NCI-H82 (cell line): ENCODE measurements around the gene ATP5F1D.

Experiments used
- DNase-seq: peaks from one replicate; lab custom pipeline; 2025; lab: John Stamatoyannopoulos, UW

Gene ATP5F1D

DNA sequence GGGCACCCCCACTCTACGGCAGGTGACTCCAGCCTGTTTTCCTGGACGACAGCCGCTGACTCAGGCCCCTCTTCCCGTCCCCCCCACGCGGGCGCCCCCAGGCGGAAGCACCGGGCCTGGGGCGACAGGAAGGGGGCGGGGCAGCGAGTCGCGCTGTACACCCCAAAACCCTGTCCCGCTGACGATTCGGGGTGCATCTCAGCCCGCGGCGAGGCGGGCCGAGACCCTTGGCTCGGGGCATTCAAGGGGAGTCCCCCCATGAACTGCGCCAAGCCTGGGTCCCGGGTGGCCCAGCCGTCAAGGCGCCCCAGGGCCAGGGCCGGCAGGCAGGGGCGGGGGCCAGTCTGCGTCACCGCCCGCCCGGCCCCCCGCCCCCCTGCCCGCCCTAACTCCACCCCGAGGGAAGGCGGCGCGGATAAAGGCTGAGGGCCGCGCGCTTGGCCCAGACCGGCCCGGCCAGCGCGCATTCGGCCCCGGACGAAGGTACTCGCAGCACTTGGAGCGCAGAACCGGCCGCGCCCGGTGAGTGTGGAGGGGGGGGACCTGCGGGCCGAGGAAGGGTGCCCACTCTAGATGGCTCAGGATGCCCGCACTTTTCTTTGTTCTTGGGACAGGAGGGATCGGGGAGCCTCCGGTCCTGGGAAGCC lies 6.7 kb downstream of the ATP5F1D start, which contains the start of gene MIDN:
TSS of gene MIDN (plus strand) at position 445 of the 647 bp plus-strand sequence. CDS start 1,714 bp downstream, outside the sequence.
- peak; percentile 77 for DNase-seq

GRCh38 chr19:1248786-1249297 lies 7.3 kb downstream of the ATP5F1D start:
- DNase-seq = peak; percentile 77

GRCh38 chr19:1249298-1249989 lies 7.9 kb downstream of the ATP5F1D start:
- peak; percentile 92 for DNase-seq

DNA sequence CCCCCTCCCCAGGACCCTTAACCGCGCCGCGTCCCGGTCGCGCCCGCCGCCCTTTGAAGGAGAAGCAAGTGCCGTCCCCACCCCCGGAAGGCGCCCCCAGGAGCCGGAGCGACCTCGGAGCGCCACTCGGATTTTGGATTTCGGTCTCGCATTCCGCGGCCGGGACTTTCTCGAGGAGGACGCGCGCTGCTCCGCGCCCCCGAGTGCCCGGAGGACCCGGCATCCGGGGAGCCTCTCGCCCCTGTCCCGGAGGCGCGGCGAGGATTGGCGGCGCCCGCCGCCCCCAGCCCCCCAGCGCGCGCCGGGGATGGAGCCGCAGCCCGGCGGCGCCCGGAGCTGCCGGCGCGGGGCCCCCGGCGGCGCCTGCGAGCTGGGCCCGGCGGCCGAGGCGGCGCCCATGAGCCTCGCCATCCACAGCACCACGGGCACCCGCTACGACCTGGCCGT lies 8.5 kb downstream of the ATP5F1D start:
- no peak for DNase-seq

DNA sequence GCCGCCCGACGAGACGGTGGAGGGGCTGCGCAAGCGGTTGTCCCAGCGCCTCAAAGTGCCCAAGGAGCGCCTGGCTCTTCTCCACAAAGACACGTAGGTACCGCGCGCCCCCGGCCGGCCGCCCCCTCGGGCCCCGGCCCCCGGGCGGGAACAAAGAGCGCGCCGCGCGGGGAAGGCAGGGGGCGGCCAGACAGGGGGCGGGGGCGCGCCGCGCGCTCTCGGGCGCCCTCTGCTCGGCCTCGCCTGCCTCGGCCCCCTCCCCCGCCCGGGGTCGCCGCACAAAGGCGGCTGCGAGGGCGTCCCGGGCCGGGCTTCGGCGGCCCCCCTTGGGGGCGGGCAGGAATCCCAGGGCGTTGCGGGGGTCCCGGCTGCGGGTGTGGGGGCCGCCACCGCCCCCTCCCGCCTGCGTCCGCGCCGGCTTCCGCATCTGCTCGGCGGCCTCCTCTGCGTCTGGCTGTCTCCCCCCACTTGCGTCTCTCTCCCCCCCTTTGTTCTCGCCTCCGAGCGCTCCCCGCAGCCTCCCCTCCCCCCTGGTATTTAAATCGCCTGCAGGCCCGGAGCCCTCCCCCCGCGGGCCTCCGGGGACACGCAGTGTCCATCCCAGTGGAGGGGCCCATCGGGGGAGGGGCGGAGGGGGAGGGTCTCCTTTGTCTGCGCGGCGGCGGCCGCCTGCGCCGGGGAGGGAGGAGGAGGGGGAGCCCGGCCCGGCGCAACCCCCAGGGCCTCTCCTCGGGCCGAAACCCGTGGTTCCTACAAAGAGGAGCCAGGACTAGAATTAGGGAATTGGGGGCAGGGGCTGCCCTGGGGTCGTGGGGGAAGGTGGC lies 9.1 kb downstream of the ATP5F1D start:
- peak; percentile 91 for DNase-seq

- peak; percentile 76 for DNase-seq
Observed at GRCh38 chr19:1251330-1252220, 10.0 kb downstream of the ATP5F1D start.

DNA sequence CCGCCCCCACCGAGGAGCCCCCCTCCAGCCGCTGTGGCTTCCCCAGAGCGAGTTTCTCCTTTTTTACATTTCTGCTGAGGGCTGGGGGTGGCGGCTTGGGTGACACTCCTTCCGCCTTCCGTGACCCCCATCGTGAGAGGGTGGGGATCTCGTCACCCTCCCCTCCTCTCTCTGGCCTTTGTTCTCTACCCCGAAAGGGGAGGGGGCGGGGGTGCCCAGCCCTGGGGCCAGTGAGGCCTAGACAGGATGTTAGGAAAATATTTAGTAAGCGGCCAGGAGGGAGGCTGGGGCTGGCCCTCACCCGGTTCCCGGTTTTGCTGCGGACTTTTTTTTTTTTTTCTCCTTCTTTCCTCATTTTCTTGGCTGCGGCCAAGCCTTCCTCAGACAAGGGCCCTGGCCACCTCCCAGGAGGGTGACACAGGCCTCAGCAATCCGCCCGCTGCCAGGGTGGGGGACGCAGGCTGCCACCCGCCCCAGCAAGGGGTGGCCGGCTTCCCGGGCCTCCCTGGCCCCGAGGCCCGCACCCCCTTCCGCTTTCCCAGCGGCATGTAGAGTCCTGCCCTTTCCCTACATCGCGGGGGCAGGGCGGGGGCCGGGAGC lies 10.8 kb downstream of the ATP5F1D start:
- no peak for DNase-seq

GRCh38 chr19:1252821-1253513 lies 11.4 kb downstream of the ATP5F1D start:
- no peak for DNase-seq

DNA sequence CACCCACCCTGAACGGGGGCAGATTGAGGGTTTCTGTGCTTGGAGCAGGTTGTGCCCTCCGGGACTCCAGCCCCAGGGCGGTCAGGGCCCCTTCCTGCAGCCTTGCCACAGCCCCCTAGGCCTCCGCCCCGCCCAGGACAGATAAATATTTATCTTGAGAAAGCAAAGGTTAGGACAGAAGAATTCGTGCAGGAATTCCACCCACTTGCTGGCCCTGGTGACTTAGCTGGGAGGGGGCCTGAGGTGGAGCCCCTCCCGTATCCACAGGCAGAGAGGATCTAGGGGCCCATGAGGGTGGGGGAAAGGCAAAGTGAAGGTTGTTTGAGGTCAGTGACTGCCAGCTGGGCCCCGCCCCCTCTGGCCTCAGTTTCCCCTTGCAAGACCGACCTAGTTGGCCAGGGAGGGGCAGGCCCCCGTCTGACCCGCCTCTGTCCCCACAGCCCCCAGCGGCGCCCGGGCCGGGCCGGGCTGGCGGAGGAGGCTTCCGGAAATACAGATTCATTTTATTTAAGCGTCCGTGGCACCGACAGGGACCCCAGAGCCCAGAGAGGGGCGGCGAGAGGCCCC lies 12.0 kb downstream of the ATP5F1D start:
- DNase-seq = no peak

DNA sequence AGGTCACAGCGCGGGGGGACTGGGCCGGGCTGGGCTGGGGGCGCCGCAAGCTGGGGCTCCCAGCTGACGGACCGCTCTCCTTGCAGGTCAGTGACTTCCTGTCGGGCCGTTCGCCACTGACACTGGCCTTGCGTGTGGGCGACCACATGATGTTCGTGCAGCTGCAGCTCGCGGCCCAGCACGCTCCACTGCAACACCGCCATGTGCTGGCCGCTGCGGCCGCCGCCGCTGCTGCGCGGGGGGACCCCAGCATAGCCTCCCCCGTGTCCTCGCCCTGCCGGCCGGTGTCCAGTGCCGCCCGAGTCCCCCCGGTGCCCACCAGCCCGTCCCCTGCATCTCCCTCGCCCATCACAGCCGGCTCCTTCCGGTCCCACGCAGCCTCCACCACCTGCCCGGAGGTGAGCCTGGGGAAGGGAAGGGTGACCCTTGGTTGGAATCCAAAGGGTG lies 12.6 kb downstream of the ATP5F1D start:
- DNase-seq = no peak

- DNase-seq = no peak
Observed at GRCh38 chr19:1254530-1255185, 13.1 kb downstream of the ATP5F1D start.

DNA sequence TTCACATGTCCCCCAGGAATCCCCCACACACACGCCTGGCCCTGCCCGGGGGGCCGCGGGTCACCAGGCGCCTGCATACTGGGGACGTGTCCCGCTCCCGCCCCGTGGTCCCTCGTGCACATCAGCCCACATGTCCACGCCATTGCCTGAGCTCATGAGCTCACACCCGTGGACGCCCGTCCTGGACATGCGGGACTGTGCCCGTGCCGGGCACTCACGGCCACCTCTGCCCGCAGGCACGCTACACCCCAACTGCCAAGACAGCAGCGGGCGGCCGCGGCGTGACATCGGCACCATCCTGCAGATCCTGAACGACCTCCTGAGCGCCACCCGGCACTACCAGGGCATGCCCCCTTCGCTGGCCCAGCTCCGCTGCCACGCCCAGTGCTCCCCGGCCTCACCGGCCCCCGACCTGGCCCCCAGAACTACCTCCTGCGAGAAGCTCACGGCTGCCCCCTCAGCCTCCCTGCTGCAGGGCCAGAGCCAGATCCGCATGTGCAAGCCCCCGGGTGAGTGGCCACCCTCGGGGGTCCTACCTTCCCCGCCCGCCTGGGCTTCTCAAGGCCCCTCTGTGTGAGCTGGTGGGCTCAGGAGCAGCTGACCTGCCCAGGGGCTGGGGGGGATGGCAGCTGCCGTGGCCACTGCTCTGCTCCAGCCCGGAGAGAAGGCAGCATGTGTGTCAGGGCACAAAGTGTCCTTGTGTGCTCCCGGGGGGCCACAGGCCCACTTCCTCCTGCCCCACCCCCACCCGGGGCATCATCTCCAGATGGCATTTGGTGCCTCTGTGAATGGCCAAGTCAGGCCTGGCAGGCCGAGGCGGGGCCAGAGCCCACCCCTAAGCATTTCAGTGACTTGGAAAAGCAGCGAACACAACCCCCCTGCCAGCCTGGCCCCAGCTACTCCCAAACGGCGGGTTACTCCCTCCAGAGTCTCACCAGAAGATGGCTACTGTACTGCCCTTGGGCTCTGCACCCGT lies 13.9 kb downstream of the ATP5F1D start:
- DNase-seq = no peak

GRCh38 chr19:1256646-1257474 lies 15.3 kb downstream of the ATP5F1D start:
- DNase-seq = no peak

- DNase-seq = no peak
Observed at GRCh38 chr19:1257475-1258162, 16.1 kb downstream of the ATP5F1D start.

- DNase-seq = no peak
Observed at GRCh38 chr19:1258163-1258492, 16.6 kb downstream of the ATP5F1D start.

GRCh38 chr19:1258707-1259205 lies 17.2 kb downstream of the ATP5F1D start:
- DNase-seq = no peak
